ENCODE results near the gene CLEC4M.
"Not testable (repeated sequence)": the region's sequence is repeated elsewhere in the genome, so short reads cannot be mapped to it uniquely, and the experiment has no call there.

CLEC4M gene

GRCh38 chr19:7792281-7792680 is 29.2 kb downstream of the CLEC4M start:
- H3F3A ChIP-seq (ENCODE audit: insufficient read depth, low read length) = no peaks in the 10 kb centered on the region
- no peaks in the 10 kb centered on the region for H3K4me1 ChIP-seq (ENCODE audit: insufficient read depth, low read length, severe bottlenecking)
- no peaks in the 10 kb centered on the region for H3K9me3 ChIP-seq (ENCODE audit: low read length)
- no peak overlapping the region for H3K27ac ChIP-seq (ENCODE audit: low read depth, low read length, poor library complexity, severe bottlenecking)
- TF ChIP-seq EZH2 (IDR thresholded peaks at IDR 0.05; ENCODE audit: borderline replicate concordance, low read length) (no peak), CTCF (IDR thresholded peaks at IDR 0.05; ENCODE audit: low read length) (no peak)
- H3K9ac ChIP-seq (ENCODE audit: low read length) = no peak overlapping the region
- H3K36me3 ChIP-seq (ENCODE audit: insufficient read depth, low read length) = no peaks in the 10 kb centered on the region
- H3K27me3 ChIP-seq (ENCODE audit: insufficient read depth, low read length) = no peaks in the 10 kb centered on the region; the same call in 1 of the 2 replicates
- no peak overlapping the region for H3K4me2 ChIP-seq (ENCODE audit: low read length)
- H4K20me1 ChIP-seq (ENCODE audit: insufficient read depth, low read length) = no peaks in the 10 kb centered on the region
- no peaks in the 10 kb centered on the region for H3K9me2 ChIP-seq (ENCODE audit: low read depth, low read length)
- H2AFZ ChIP-seq (ENCODE audit: low read length) = no peak overlapping the region
- H3K4me3 ChIP-seq (ENCODE audit: low read depth, low read length, poor library complexity, severe bottlenecking) = no peak overlapping the region
- no peaks in the 10 kb centered on the region for H3K79me2 ChIP-seq (ENCODE audit: insufficient read depth, low read length)

- H4K20me1 ChIP-seq (ENCODE audit: insufficient read depth, low read length); H3K4me1 ChIP-seq (ENCODE audit: insufficient read depth, low read length, severe bottlenecking); H3K4me2 ChIP-seq (ENCODE audit: low read length); H3K4me3 ChIP-seq (ENCODE audit: low read depth, low read length, poor library complexity, severe bottlenecking); H3K27ac ChIP-seq (ENCODE audit: low read depth, low read length, poor library complexity, severe bottlenecking); H3K9ac ChIP-seq (ENCODE audit: low read length); H3K79me2 ChIP-seq (ENCODE audit: insufficient read depth, low read length); H3K36me3 ChIP-seq (ENCODE audit: insufficient read depth, low read length); H3K9me2 ChIP-seq (ENCODE audit: low read depth, low read length); H2AFZ ChIP-seq (ENCODE audit: low read length); H3K9me3 ChIP-seq (ENCODE audit: low read length); H3F3A ChIP-seq (ENCODE audit: insufficient read depth, low read length); H3K27me3 ChIP-seq (ENCODE audit: insufficient read depth, low read length): not testable (repeated sequence)
These were observed 29.7 kb downstream of the CLEC4M start for GRCh38 chr19:7792701-7793100.

- Histone ChIP-seq H3K4me3 (ENCODE audit: low read depth, low read length, poor library complexity, severe bottlenecking) (no peak overlapping the region), H3K9ac (ENCODE audit: low read length) (no peak overlapping the region), H3F3A (ENCODE audit: insufficient read depth, low read length) (no peaks in the 10 kb centered on the region), H3K79me2 (ENCODE audit: insufficient read depth, low read length) (no peaks in the 10 kb centered on the region), H3K4me2 (ENCODE audit: low read length) (no peak overlapping the region), H2AFZ (ENCODE audit: low read length) (no peak overlapping the region), H4K20me1 (ENCODE audit: insufficient read depth, low read length) (no peaks in the 10 kb centered on the region), H3K9me3 (ENCODE audit: low read length) (no peaks in the 10 kb centered on the region), H3K27me3 (ENCODE audit: insufficient read depth, low read length) (no peaks in the 10 kb centered on the region; the same call in 1 of the 2 replicates), H3K27ac (ENCODE audit: low read depth, low read length, poor library complexity, severe bottlenecking) (no peak overlapping the region), H3K9me2 (ENCODE audit: low read depth, low read length) (no peaks in the 10 kb centered on the region), H3K4me1 (ENCODE audit: insufficient read depth, low read length, severe bottlenecking) (no peaks in the 10 kb centered on the region), H3K36me3 (ENCODE audit: insufficient read depth, low read length) (no peaks in the 10 kb centered on the region)
- no peak for TF ChIP-seq CTCF (IDR thresholded peaks at IDR 0.05; ENCODE audit: low read length)
These were observed 30.4 kb downstream of the CLEC4M start for GRCh38 chr19:7793493-7793892.

GRCh38 chr19:7795555-7796161 is 32.6 kb downstream of the CLEC4M start:
- Histone ChIP-seq H2AFZ (ENCODE audit: low read length) (no peak overlapping the region), H3K27me3 (ENCODE audit: insufficient read depth, low read length) (no peaks in the 10 kb centered on the region; the same call in 1 of the 2 replicates)

More at GRCh38 chr19:7795555-7796161, 32.6 kb downstream of the CLEC4M start:
- H3K36me3 ChIP-seq (ENCODE audit: insufficient read depth, low read length) = no peaks in the 10 kb centered on the region
- no peak overlapping the region for H3K27ac ChIP-seq (ENCODE audit: low read depth, low read length, poor library complexity, severe bottlenecking)
- no peaks in the 10 kb centered on the region for H3K79me2 ChIP-seq (ENCODE audit: insufficient read depth, low read length)
- no peaks in the 10 kb centered on the region for H3K9me2 ChIP-seq (ENCODE audit: low read depth, low read length)
- no peaks in the 10 kb centered on the region for H3F3A ChIP-seq (ENCODE audit: insufficient read depth, low read length)
- no peak overlapping the region for H3K9ac ChIP-seq (ENCODE audit: low read length)
- no peak overlapping the region for H3K4me3 ChIP-seq (ENCODE audit: low read depth, low read length, poor library complexity, severe bottlenecking)
- H3K4me2 ChIP-seq (ENCODE audit: low read length) = no peak overlapping the region
- no peaks in the 10 kb centered on the region for H3K9me3 ChIP-seq (ENCODE audit: low read length)
- no peak for TF ChIP-seq CTCF (IDR thresholded peaks at IDR 0.05; ENCODE audit: low read length)
- H4K20me1 ChIP-seq (ENCODE audit: insufficient read depth, low read length) = no peaks in the 10 kb centered on the region
- no peaks in the 10 kb centered on the region for H3K4me1 ChIP-seq (ENCODE audit: insufficient read depth, low read length, severe bottlenecking)
